Rectal smooth muscle tissue (tissue), 1 donor: ENCODE data around the gene PPAN.
A peak's percentile ranks its signal among the peaks of the same experiment; 100 is the strongest.

Experiments
- H3K27ac ChIP-seq: one replicate; pipeline ENCODE4 v1.7.0; 2013; ENCODE audit warnings: low read depth, low read length, inconsistent platforms
- H3K27me3 ChIP-seq: one replicate; pipeline ENCODE4 v1.7.0; 2013; ENCODE audit warnings: low read length; ENCODE audit not compliant: control insufficient read depth, insufficient read depth
- H3K36me3 ChIP-seq: one replicate; pipeline ENCODE4 v1.7.0; 2013; ENCODE audit warnings: low read length; ENCODE audit not compliant: control insufficient read depth, insufficient read depth
- H3K4me1 ChIP-seq: one replicate; pipeline ENCODE4 v1.7.0; 2013; ENCODE audit warnings: low read length; ENCODE audit not compliant: control insufficient read depth, insufficient read depth
- H3K4me3 ChIP-seq: one replicate; pipeline ENCODE4 v1.7.0; 2013; ENCODE audit warnings: low read length
- H3K9ac ChIP-seq: one replicate; pipeline ENCODE4 v1.7.0; 2013; ENCODE audit warnings: low read length

The PPAN gene, protein sequence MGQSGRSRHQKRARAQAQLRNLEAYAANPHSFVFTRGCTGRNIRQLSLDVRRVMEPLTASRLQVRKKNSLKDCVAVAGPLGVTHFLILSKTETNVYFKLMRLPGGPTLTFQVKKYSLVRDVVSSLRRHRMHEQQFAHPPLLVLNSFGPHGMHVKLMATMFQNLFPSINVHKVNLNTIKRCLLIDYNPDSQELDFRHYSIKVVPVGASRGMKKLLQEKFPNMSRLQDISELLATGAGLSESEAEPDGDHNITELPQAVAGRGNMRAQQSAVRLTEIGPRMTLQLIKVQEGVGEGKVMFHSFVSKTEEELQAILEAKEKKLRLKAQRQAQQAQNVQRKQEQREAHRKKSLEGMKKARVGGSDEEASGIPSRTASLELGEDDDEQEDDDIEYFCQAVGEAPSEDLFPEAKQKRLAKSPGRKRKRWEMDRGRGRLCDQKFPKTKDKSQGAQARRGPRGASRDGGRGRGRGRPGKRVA

GRCh38 chr19:10106100-10106936 lies at the start of gene PPAN:
PPAN (plus strand) TSS chr19:10106362; CDS start chr19:10106395, 33 bp downstream.
- Histone ChIP-seq H3K4me3 (peak within 1 kb of the TSS; percentile 90), H3K36me3 (peaks cover 26% of the 10 kb centered on the region), H3K4me1 (peaks cover 9% of the 10 kb centered on the region), H3K9ac (no peak within 1 kb of the TSS), H3K27me3 (no peaks in the 10 kb centered on the region), H3K27ac (peak within 1 kb of the TSS; percentile 61)

DNA sequence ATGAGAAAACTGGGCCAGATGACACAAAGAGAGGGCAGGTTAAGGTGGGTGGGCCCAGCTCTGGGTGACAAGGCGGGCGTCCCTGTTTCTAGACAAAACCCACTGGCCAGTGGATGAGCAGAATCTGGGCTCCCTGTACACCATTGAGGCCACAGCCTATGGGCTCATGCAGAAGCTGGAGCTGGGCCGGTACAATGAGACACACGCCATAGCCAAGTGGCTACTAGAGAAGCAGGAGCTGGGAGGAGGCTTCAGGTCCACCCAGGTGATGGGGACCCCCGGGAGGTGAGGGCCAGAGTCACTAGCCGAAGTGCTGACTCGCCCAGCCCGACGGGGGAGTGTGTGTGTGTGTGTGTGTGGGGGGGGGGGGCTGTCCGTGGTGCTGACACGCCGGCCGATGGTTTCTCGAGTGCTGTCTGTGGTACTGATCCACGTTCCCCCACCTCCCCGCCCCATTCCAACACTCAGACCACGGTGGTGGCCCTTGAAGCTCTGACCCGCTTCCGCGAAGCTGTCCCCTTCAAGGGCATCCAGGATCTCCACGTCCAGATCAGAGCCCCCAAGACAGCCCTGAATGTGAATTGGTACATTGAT lies 44.3 kb upstream of the PPAN start:
- Histone ChIP-seq H3K27ac (no peak overlapping the region), H3K9ac (no peak overlapping the region), H3K4me1 (no peaks in the 10 kb centered on the region), H3K36me3 (no peaks in the 10 kb centered on the region), H3K27me3 (no peaks in the 10 kb centered on the region), H3K4me3 (no peak overlapping the region)

DNA sequence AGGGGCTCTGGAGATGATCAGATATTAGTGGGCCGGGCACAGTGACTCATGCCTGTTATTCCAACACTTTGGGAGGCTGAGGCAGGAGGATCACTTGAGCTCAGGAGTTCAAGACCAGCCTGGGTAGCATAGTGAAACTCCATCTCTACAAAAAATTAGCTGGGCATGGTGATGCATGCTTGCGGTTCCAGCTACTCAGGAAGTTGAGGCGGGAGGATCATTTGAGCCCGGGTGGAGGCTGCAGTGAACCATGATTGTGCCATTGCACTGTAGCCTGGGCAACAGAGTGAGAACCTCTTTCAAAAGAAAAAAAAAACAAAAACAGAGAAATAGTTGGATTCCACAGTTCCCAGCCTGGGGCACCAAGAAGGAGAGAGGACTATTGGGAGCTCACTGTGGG lies 38.0 kb upstream of the PPAN start:
- H3K36me3 ChIP-seq = no peaks in the 10 kb centered on the region
- no peak overlapping the region for H3K4me3 ChIP-seq
- no peaks in the 10 kb centered on the region for H3K4me1 ChIP-seq
- H3K27me3 ChIP-seq = no peaks in the 10 kb centered on the region
- no peak overlapping the region for H3K27ac ChIP-seq
- no peak overlapping the region for H3K9ac ChIP-seq

GRCh38 chr19:10069046-10069445 lies 37.1 kb upstream of the PPAN start:
- H3K27me3 ChIP-seq = no peaks in the 10 kb centered on the region
- H3K9ac ChIP-seq = no peak overlapping the region
- H3K27ac ChIP-seq = no peak overlapping the region
- H3K4me3 ChIP-seq = no peak overlapping the region
- no peaks in the 10 kb centered on the region for H3K4me1 ChIP-seq
- H3K36me3 ChIP-seq = no peaks in the 10 kb centered on the region

DNA sequence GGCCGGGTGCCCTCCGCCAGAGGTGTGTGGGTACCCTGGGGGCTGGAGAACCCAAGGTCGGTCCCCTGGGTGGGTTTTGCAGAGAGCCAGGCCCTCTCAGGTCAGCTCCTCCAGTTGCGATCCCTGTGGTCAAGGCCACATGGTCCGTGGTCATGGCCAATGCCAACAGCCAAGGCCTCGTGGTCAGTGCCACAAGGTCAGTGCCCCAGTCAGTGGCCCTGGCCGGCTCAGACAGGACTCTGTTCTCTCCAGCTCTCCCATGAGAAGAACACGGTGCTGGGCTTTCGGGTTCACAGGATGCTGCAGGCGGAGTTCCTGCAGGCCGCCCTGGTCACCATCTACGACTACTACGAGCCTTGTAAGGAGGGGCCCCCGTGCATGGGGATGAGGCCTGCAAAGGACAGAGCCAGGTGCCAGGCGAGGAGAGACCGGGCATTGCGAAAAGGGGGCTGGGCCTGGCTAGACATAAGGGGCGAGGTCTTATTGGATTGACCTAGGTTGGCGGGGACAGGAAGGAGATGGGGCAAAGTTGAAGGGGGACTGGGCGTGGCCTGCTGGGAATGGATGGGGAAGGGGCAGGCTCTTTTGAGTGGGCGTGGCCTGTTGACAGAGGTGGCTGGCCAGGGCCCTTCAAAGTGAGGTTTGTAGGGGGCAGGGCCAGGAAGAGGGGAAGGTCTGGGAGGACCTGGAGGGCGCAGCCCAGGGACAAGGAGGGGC lies 35.3 kb upstream of the PPAN start:
- no peak overlapping the region for H3K4me3 ChIP-seq

GRCh38 chr19:10074153-10074552 lies 32.0 kb upstream of the PPAN start:
- no peak overlapping the region for H3K4me3 ChIP-seq
- H3K27ac ChIP-seq = no peak overlapping the region
- H3K9ac ChIP-seq = no peak overlapping the region
- no peaks in the 10 kb centered on the region for H3K4me1 ChIP-seq
- no peaks in the 10 kb centered on the region for H3K36me3 ChIP-seq
- no peaks in the 10 kb centered on the region for H3K27me3 ChIP-seq

More for the DNA sequence above, 35.3 kb upstream of the PPAN start:
- Histone ChIP-seq H3K9ac (no peak overlapping the region), H3K27me3 (no peaks in the 10 kb centered on the region), H3K4me1 (no peaks in the 10 kb centered on the region), H3K36me3 (no peaks in the 10 kb centered on the region), H3K27ac (no peak overlapping the region)

DNA sequence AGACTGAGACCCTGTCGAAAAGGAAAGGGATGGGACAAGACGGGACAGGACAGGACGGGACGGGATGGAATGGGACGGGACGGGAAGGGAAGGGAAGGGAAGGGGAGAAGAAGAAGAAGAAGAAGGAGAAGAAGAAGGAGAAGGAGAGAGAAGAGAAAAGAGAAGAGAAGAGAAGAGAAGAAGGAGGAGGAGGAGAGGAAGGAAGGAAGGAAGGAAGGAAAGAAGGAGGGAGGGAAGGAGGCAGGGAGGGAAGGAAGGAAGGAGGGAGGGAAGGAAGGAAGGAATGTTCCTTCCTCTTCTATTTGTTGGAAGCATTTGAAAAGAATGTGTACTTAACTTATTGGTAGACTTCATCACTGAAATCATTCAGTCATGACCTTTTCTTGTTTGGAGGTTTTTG lies 29.6 kb upstream of the PPAN start:
- Histone ChIP-seq H3K9ac (no peak overlapping the region), H3K27me3 (no peaks in the 10 kb centered on the region), H3K27ac (no peak overlapping the region), H3K4me1 (no peaks in the 10 kb centered on the region), H3K36me3 (no peaks in the 10 kb centered on the region), H3K4me3 (no peak overlapping the region)

DNA sequence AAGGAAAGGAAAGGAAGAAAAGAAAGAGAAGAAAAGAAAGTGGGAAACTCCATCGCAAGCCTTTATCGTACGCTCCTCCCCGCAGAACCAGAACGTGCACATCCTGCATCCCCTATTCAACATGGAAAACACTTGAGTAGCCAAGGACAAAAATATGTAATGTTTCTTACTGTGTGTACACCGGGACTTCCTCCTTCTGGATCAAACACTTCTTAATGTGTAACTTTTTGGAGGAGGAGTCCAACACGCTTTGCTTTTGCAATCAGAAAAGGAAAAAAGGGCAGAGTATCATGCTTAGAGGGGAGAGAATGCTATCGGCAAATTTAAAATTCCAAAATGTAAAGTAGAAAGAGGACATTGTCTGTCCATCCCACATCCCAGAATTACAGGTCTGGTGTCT lies 27.8 kb upstream of the PPAN start:
- no peaks in the 10 kb centered on the region for H3K27me3 ChIP-seq
- no peaks in the 10 kb centered on the region for H3K36me3 ChIP-seq
- H3K4me3 ChIP-seq = no peak overlapping the region
- H3K9ac ChIP-seq = no peak overlapping the region
- no peaks in the 10 kb centered on the region for H3K4me1 ChIP-seq
- no peak overlapping the region for H3K27ac ChIP-seq

DNA sequence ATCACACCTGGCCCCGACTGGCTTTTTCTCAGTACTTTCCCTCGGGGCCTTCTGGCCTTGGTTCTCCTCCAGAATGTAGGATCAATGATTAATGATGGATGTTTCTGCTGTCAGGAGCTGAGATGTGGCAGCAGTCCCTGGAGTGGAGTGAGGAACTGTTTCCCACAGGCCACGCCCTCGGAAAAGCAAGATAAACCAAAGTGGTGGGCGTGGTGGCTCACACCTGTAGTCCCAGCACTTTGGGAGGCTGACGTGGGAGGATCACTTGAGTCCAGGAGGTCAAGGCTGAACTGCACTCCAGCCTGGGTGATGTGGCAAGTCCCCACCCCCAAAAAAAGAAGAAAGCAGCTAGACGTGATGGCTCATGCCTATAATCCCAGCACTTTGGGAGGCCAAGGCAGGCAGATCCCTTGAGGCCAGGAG lies 27.1 kb upstream of the PPAN start:
- no peaks in the 10 kb centered on the region for H3K4me1 ChIP-seq
- H3K27me3 ChIP-seq = no peaks in the 10 kb centered on the region
- H3K4me3 ChIP-seq = no peak overlapping the region
- no peak overlapping the region for H3K9ac ChIP-seq
- no peak overlapping the region for H3K27ac ChIP-seq
- H3K36me3 ChIP-seq = no peaks in the 10 kb centered on the region

GRCh38 chr19:10083911-10084310 lies 22.3 kb upstream of the PPAN start:
- Histone ChIP-seq H3K4me1 (no peaks in the 10 kb centered on the region), H3K27me3 (no peaks in the 10 kb centered on the region)

DNA sequence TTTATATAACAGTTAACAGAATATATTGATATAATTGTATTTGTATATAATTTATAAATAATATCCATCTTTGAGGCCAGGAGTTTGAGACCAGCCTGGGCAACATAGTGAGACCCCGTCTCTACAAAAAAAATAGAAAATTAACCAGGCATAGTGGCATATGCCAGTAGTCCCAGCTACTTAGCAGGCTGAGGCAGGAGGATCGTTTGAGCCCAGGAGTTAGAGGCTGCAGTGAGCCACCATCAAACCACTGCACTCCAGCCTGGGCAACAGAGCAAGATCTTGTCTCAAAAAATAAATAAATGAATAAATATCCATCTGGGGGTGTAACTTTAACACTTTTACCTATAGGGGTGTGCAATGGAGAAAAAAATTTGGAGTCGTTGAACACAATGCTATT lies 21.4 kb upstream of the PPAN start:
- Histone ChIP-seq H3K27me3 (no peaks in the 10 kb centered on the region), H3K36me3 (peaks cover 5% of the 10 kb centered on the region), H3K9ac (no peak overlapping the region), H3K27ac (no peak overlapping the region), H3K4me3 (no peak overlapping the region), H3K4me1 (no peaks in the 10 kb centered on the region)

More at GRCh38 chr19:10083911-10084310, 22.3 kb upstream of the PPAN start:
- Histone ChIP-seq H3K9ac (no peak overlapping the region), H3K27ac (no peak overlapping the region), H3K4me3 (no peak overlapping the region), H3K36me3 (no peaks in the 10 kb centered on the region)
